A673 (cell line): ENCODE measurements around the gene GRIK1. TPM values are rescaled to one million over a fixed set of nuclear protein-coding genes. Genes with fewer than 3 reads are reported as not detected.

Experiments used
- BruUV-seq: library from RNA; stranded (reverse); fragments of 400-500 nt; replicated peaks from 2 replicates; lab custom pipeline; 2021; lab: Mats Ljungman, UMichigan
- CTCF ChIA-PET: fragments of 300-600 bp; sonication (Branson Sonifier 250); formaldehyde crosslinking; loops from one replicate; lab custom pipeline; 2022; ENCODE audit warnings: antibody characterized with exemption; lab: Charles Lee
- POLR2A ChIA-PET: fragments of 300-600 bp; sonication (Branson Sonifier 250); formaldehyde crosslinking; loops from one replicate; lab custom pipeline; 2022; ENCODE audit warnings: antibody characterized with exemption; ENCODE audit not compliant: low non-redundant PET; lab: Charles Lee
- DNase-seq: peaks from one replicate; pipeline ENCODE4 v3.0.0-alpha.2; 2015; ENCODE audit warnings: low spot score
- H3K27ac ChIP-seq: fragments of 200-600 bp; sonication (generic); 2 replicates; pipeline ENCODE4 v1.5.1; 2016; ENCODE audit warnings: mixed run types, low read depth, mild to moderate bottlenecking, mixed read lengths, antibody characterized with exemption, low read length; ENCODE audit not compliant: poor library complexity, severe bottlenecking
- H3K27me3 ChIP-seq: fragments of 200-600 bp; sonication (generic); replicated peaks from 2 replicates; pipeline ENCODE4 v1.6.1; 2017; ENCODE audit warnings: mixed run types, low read depth, mild to moderate bottlenecking, mixed read lengths, antibody characterized with exemption, low read length; ENCODE audit not compliant: insufficient read depth, poor library complexity
- H3K36me3 ChIP-seq: fragments of 200-600 bp; sonication (generic); 2 replicates; pipeline ENCODE4 v1.6.1; 2016; ENCODE audit warnings: mixed run types, mild to moderate bottlenecking, mixed read lengths, antibody characterized with exemption, low read length; ENCODE audit not compliant: insufficient read depth, poor library complexity, severe bottlenecking
- H3K4me1 ChIP-seq: fragments of 200-600 bp; sonication (generic); 2 replicates; pipeline ENCODE4 v1.6.1; 2017; ENCODE audit warnings: mixed run types, mild to moderate bottlenecking, mixed read lengths, antibody characterized with exemption, low read length; ENCODE audit not compliant: insufficient read depth, poor library complexity, severe bottlenecking
- H3K4me3 ChIP-seq: fragments of 200-600 bp; sonication (generic); 2 replicates; pipeline ENCODE4 v1.5.1; 2016; ENCODE audit warnings: low read depth, mixed run types, mild to moderate bottlenecking, mixed read lengths, low read length; ENCODE audit not compliant: poor library complexity, severe bottlenecking
- H3K9me3 ChIP-seq: fragments of 200-600 bp; sonication (generic); 2 replicates; pipeline ENCODE4 v1.6.1; 2016; ENCODE audit warnings: mixed run types, low read depth, mild to moderate bottlenecking, mixed read lengths, antibody characterized with exemption, low read length; ENCODE audit not compliant: poor library complexity, severe bottlenecking
- EZH2 ChIP-seq: fragments of 200-600 bp; sonication (generic); IDR thresholded peaks from 2 replicates; pipeline ENCODE4 v1.6.1; 2017; ENCODE audit warnings: borderline replicate concordance, low read depth, mild to moderate bottlenecking, mixed read lengths, antibody characterized with exemption, low read length; ENCODE audit not compliant: poor library complexity, severe bottlenecking
- intact Hi-C: fragments of 100-400 bp; cut with micrococcal nuclease; formaldehyde crosslinking; loops from one replicate; pipeline ENCODE4 v1.10.0; 2022; ENCODE audit not compliant: unreplicated experiment
- total RNA-seq: library from RNA; stranded (reverse); gene quantifications from 2 replicates; pipeline ENCODE4 v1.2.3, GENCODE V29; 2021
- TF ChIP-seq, protein P1 (sequence below): fragments of 300-800, 200-600 bp; sonication (generic); conservative IDR thresholded peaks from 2 replicates; pipeline ENCODE4 v1.5.1; 2017; ENCODE audit warnings: low read depth, mild to moderate bottlenecking, antibody characterized with exemption, low read length, moderate library complexity, mixed read lengths

Gene GRIK1
- total RNA-seq, 1 experiment from 2014 or later, result 0.67 TPM

DNA sequence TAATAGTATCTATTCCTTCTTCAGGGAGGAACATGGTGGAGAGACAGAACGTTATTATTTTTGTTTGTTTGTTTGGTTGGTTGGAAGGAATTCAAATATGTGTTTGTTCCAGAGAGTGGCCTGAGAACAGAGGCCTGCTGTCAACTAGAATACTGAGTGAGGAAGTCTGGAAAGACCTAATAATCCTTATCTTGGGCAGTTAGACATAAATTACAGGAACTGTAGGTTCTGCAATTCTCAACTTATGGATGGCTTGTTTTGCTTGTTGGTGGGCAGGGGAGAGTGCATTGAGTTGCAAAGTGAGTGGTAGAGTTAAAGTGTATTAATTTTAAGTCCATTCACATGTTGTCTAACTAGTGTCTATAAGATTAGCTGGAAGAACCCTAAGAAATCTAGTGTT is 443.5 kb downstream of the GRIK1 start:
- H3K9me3 ChIP-seq, result no peaks in the 10 kb centered on the region
- POLR2A ChIA-PET, result no interaction called here
- H3K27me3 ChIP-seq, result no peaks in the 10 kb centered on the region
- H3K4me1 ChIP-seq, result no peaks in the 10 kb centered on the region
- CTCF ChIA-PET, result no interaction called here
- TF ChIP-seq, protein P1, sequence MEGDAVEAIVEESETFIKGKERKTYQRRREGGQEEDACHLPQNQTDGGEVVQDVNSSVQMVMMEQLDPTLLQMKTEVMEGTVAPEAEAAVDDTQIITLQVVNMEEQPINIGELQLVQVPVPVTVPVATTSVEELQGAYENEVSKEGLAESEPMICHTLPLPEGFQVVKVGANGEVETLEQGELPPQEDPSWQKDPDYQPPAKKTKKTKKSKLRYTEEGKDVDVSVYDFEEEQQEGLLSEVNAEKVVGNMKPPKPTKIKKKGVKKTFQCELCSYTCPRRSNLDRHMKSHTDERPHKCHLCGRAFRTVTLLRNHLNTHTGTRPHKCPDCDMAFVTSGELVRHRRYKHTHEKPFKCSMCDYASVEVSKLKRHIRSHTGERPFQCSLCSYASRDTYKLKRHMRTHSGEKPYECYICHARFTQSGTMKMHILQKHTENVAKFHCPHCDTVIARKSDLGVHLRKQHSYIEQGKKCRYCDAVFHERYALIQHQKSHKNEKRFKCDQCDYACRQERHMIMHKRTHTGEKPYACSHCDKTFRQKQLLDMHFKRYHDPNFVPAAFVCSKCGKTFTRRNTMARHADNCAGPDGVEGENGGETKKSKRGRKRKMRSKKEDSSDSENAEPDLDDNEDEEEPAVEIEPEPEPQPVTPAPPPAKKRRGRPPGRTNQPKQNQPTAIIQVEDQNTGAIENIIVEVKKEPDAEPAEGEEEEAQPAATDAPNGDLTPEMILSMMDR, result no peak
- no peak for TF ChIP-seq EZH2
- H3K36me3 ChIP-seq, result no peaks in the 10 kb centered on the region
- BruUV-seq, result no TSS peak
- no peak overlapping the region for H3K27ac ChIP-seq
- intact Hi-C loops, result no loop called here
- H3K4me3 ChIP-seq, result no peak overlapping the region
- no peak for DNase-seq

DNA sequence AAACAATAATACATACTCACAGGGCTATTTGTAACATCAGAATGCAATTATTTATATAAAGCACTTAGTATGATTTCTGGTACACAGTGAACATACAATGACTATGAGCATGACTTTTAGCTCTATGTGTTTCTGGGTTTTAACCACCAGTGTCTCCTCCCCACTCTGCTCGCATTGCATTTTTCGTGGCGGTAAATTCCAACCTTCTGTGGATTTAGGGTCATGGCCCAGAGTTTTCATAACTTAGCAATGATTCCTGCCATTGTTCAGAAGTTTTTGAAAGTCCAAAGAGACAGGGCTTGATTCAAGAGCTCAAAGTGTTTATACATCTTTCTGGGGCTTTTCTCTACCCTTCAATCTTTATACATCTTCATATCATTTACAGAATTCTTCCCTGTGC is 449.8 kb downstream of the GRIK1 start:
- H3K9me3 ChIP-seq, result no peaks in the 10 kb centered on the region
- no peaks in the 10 kb centered on the region for H3K36me3 ChIP-seq
- BruUV-seq, result no TSS peak
- intact Hi-C loops, result no loop called here
- H3K27ac ChIP-seq, result no peak overlapping the region
- POLR2A ChIA-PET, result no interaction called here
- no peak overlapping the region for H3K4me3 ChIP-seq
- no peaks in the 10 kb centered on the region for H3K27me3 ChIP-seq
- CTCF ChIA-PET, result interaction anchor here (0.5 kb wide), 1 partner anchor 135 kb away, joined by 3 read pairs; no protein-coding TSS in a partner anchor
- no peak for TF ChIP-seq EZH2
- TF ChIP-seq, protein P1, result no peak
- DNase-seq, result no peak
- no peaks in the 10 kb centered on the region for H3K4me1 ChIP-seq

DNA sequence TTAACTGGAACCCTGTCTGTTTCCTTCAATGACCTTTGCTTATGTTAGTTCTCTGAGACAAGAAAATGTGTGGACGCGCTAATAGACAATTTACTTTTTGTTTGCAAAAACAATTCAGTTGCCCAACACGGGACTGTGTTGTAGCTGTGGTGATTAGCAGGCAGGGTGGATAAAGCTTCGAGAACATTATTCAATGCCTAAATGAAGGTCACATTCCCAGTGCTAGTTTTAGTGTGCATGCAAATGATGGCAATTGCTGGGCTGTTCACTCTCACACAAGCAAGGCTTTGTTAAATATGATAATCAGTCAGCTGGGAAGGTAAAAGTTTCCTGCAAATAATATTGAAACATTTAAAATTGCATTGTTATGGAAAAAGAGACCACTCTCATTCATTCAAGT is 452.6 kb downstream of the GRIK1 start:
- no TSS peak for BruUV-seq
- intact Hi-C loops, result no loop called here
- no peak overlapping the region for H3K4me3 ChIP-seq
- no peaks in the 10 kb centered on the region for H3K27me3 ChIP-seq
- H3K36me3 ChIP-seq, result no peaks in the 10 kb centered on the region
- no peaks in the 10 kb centered on the region for H3K4me1 ChIP-seq
- H3K9me3 ChIP-seq, result no peaks in the 10 kb centered on the region
- DNase-seq, result no peak
- no peak overlapping the region for H3K27ac ChIP-seq
- CTCF ChIA-PET, result no interaction called here
- POLR2A ChIA-PET, result no interaction called here
- no peak for TF ChIP-seq EZH2
- TF ChIP-seq, protein P1, result no peak

Other genes starting within 250 kb of the GRIK1 start
- gene CLDN17, start 226.8 kb upstream of the GRIK1 start, total RNA-seq, result not detected in 2 replicates